ENCODE results near the gene CGB1.
"Not testable (repeated sequence)": the region's sequence is repeated elsewhere in the genome, so short reads cannot be mapped to it uniquely, and the experiment has no call there.

The CGB1 gene

DNA sequence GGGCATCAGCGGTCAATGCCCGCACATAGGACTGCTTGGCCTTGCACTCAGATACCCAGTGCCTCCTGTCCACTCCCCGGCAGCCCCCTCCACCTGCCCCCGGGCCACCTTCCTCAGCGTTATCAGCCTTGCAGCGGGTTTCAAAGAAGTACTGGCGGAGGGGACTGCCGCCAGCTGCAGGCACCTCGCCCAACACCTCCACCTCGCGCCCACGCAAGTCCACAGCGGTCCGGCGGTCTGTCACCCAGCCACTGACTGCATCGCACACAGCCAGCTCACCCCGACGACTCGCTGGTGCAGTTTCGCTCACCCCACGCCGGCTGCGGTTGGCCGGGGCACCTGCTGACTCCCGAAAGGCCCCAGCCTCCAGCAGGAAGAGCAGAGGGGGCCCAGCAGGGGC lies 24.8 kb upstream of the CGB1 start:
- Histone ChIP-seq H3K27ac (ENCODE audit: poor library complexity, severe bottlenecking) (no peak overlapping the region), H3K36me3 (ENCODE audit: low read depth) (no peaks in the 10 kb centered on the region), H3K9me3 (ENCODE audit: severe bottlenecking) (no peaks in the 10 kb centered on the region), H3K27me3 (ENCODE audit: insufficient read depth, poor library complexity, severe bottlenecking) (no peaks in the 10 kb centered on the region), H3K4me3 (ENCODE audit: severe bottlenecking) (no peak overlapping the region), H3K4me1 (ENCODE audit: insufficient read depth, poor library complexity, severe bottlenecking) (peaks cover 7% of the 10 kb centered on the region)
- no peak for ATAC-seq (ENCODE audit: low read depth)
- TF ChIP-seq, protein P1, sequence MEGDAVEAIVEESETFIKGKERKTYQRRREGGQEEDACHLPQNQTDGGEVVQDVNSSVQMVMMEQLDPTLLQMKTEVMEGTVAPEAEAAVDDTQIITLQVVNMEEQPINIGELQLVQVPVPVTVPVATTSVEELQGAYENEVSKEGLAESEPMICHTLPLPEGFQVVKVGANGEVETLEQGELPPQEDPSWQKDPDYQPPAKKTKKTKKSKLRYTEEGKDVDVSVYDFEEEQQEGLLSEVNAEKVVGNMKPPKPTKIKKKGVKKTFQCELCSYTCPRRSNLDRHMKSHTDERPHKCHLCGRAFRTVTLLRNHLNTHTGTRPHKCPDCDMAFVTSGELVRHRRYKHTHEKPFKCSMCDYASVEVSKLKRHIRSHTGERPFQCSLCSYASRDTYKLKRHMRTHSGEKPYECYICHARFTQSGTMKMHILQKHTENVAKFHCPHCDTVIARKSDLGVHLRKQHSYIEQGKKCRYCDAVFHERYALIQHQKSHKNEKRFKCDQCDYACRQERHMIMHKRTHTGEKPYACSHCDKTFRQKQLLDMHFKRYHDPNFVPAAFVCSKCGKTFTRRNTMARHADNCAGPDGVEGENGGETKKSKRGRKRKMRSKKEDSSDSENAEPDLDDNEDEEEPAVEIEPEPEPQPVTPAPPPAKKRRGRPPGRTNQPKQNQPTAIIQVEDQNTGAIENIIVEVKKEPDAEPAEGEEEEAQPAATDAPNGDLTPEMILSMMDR (IDR thresholded peaks at IDR 0.05; ENCODE audit: poor library complexity, severe bottlenecking): no peak
- DNase-seq (ENCODE audit: low spot score): no peak

DNA sequence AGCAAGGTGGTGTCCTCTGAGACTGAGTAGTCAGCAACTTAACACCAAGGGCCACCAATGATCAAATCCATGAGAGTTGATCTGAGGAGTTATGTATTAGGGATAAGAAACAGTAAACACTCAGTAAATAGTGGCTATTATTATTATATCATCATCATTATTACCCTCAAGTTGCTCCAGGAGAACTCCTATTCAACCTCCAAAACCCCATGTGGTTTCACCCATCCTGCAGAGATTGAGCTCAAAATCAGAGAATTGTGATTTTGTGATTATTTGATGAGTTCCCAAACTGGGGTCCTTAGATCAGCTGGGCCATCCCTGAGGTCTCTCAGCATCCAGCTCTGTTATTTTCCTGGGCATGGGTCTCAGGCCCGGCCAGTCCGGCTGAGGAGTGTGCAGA lies 24.3 kb upstream of the CGB1 start:
- DNase-seq (ENCODE audit: low spot score) (no peak), ATAC-seq (ENCODE audit: low read depth) (no peak)
- Histone ChIP-seq H3K4me3 (ENCODE audit: severe bottlenecking) (no peak overlapping the region), H3K9me3 (ENCODE audit: severe bottlenecking) (no peaks in the 10 kb centered on the region), H3K27ac (ENCODE audit: poor library complexity, severe bottlenecking) (no peak overlapping the region), H3K4me1 (ENCODE audit: insufficient read depth, poor library complexity, severe bottlenecking) (peaks cover 7% of the 10 kb centered on the region), H3K27me3 (ENCODE audit: insufficient read depth, poor library complexity, severe bottlenecking) (no peaks in the 10 kb centered on the region), H3K36me3 (ENCODE audit: low read depth) (no peaks in the 10 kb centered on the region)
- TF ChIP-seq, protein P1 (IDR thresholded peaks at IDR 0.05; ENCODE audit: poor library complexity, severe bottlenecking): no peak

DNA sequence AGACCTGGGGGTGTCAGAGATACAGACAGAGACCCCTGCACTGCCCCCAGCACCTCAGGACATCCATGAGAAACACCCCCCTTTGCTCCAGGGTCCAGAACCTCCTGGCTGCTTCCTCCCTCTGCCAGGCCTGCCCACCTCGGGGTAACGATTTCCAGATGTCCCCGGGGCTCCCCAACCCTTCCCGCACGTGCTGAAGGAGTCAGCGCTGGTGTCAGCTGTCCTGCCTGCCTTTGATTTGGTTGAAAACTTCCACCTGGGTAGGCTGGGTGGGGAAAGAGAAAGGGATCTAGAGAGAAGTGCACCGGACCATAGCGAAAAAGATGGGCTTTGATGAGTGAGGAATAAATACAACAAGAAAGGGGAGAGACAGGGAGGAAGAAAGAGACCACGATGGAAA lies 22.4 kb upstream of the CGB1 start:
- DNase-seq (ENCODE audit: low spot score): no peak
- TF ChIP-seq, protein P1 (IDR thresholded peaks at IDR 0.05; ENCODE audit: poor library complexity, severe bottlenecking): no peak
- H3K9me3 ChIP-seq (ENCODE audit: severe bottlenecking): no peaks in the 10 kb centered on the region
- no peaks in the 10 kb centered on the region for H3K27me3 ChIP-seq (ENCODE audit: insufficient read depth, poor library complexity, severe bottlenecking)
- peaks cover 7% of the 10 kb centered on the region for H3K4me1 ChIP-seq (ENCODE audit: insufficient read depth, poor library complexity, severe bottlenecking)
- no peak overlapping the region for H3K4me3 ChIP-seq (ENCODE audit: severe bottlenecking)
- H3K36me3 ChIP-seq (ENCODE audit: low read depth): no peaks in the 10 kb centered on the region
- no peak overlapping the region for H3K27ac ChIP-seq (ENCODE audit: poor library complexity, severe bottlenecking)
- no peak for ATAC-seq (ENCODE audit: low read depth)

DNA sequence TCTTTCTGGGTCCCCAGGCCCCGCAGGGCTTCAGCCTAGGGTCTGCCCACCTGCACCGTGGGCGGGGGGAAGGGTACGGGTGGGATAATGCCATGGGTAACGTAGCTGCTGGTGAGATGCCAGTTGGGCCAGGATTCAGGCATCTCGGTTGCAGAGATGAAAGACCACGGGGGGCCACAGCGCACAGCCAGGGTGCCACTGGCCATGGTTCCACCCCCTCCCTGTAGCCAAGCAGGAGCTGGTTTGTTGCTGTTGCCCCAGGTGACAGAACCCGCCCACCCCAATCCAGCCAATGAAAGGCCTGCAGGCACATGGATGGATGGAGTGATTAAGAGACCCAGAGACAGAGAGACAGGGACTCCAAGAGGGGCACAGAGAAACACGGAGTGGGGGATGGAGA lies 21.9 kb upstream of the CGB1 start:
- Histone ChIP-seq H3K27me3 (ENCODE audit: insufficient read depth, poor library complexity, severe bottlenecking) (no peaks in the 10 kb centered on the region), H3K4me3 (ENCODE audit: severe bottlenecking) (no peak overlapping the region), H3K36me3 (ENCODE audit: low read depth) (no peaks in the 10 kb centered on the region), H3K9me3 (ENCODE audit: severe bottlenecking) (no peaks in the 10 kb centered on the region), H3K27ac (ENCODE audit: poor library complexity, severe bottlenecking) (no peak overlapping the region), H3K4me1 (ENCODE audit: insufficient read depth, poor library complexity, severe bottlenecking) (peaks cover 3% of the 10 kb centered on the region)
- DNase-seq (ENCODE audit: low spot score) (no peak), ATAC-seq (ENCODE audit: low read depth) (no peak)
- TF ChIP-seq, protein P1 (IDR thresholded peaks at IDR 0.05; ENCODE audit: poor library complexity, severe bottlenecking): no peak

DNA sequence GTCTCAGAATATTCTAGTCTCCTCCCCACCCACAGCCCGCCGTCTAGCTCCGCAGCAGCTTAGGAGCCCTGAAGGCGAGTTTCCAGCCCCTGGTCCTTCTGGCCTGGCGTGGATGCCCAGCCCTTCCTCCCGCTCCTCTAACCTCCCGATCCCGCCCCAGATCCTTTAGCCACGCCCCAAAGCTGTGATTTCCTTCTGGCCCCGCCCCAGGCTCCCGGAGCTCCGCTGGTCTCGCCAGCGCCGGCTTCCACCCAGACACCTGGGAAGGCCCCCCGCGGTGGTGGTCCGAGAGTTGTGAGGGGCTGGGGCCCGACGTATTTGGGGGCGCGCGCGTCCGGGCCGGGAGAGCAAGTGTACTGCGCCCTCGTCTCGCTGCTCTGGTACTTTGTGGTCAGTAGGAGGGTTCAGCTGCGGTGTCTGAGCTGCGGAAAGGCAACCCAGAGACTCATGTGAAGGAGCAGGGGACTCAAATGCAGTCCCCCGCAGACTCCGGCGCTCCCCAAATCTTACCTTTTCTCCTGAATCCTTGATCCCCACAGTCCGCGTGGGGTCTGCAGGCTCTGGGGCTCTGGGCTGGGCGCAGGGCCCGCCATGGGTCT lies 21.0 kb upstream of the CGB1 start, which contains the start of gene CGB7:
TSS of gene CGB7 (minus strand) at position 114 of the 599 bp plus-strand sequence. CDS start 2,374 bp downstream, outside the sequence.
- TF ChIP-seq, protein P1 (IDR thresholded peaks at IDR 0.05; ENCODE audit: poor library complexity, severe bottlenecking): no peak
- Histone ChIP-seq H3K27me3 (ENCODE audit: insufficient read depth, poor library complexity, severe bottlenecking) (no peaks in the 10 kb centered on the region), H3K4me1 (ENCODE audit: insufficient read depth, poor library complexity, severe bottlenecking) (no peaks in the 10 kb centered on the region), H3K36me3 (ENCODE audit: low read depth) (no peaks in the 10 kb centered on the region), H3K4me3 (ENCODE audit: severe bottlenecking) (peak within 1 kb of the TSS; percentile 45), H3K9me3 (ENCODE audit: severe bottlenecking) (no peaks in the 10 kb centered on the region), H3K27ac (ENCODE audit: poor library complexity, severe bottlenecking) (peak within 1 kb of the TSS; percentile 59)
- DNase-seq (ENCODE audit: low spot score) (no peak), ATAC-seq (ENCODE audit: low read depth) (peak; percentile 71)

DNA sequence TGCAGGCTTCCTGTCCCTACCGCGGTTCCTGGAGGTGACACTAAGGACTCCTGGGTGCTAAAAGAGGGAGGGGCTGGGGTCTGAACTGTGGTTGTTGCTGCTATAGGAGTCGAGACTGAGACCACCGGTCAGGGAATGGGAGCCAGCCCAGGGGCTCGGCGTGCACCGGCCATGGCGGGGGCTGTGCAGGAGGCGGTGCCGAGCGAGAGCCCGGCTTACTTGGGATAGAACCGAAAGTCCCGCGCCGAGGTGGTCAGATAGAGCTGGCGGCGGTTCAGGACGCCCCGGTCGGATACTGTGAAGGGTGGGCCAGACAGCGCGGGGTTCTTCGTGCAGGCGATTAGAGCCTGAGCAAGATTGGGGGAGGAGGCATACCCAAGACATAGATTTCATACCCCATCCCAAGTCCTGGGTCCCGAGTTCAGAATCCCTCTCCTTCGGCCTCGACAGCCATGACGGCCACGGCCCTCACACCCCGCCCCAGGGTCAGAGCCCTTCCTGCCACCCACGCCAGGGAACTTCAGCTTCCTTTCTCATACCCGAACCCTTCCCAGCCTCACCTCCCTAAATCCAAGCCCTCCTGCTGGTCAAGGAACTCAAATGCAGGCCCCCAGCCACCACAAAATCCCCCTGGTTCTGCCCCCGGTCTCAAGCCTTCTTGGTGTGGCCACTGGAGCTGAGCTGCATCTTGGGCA lies 20.4 kb upstream of the CGB1 start:
- peak overlapping the region; percentile 45 for H3K4me3 ChIP-seq (ENCODE audit: severe bottlenecking)

More for the DNA sequence above, 20.4 kb upstream of the CGB1 start:
- H3K4me1 ChIP-seq (ENCODE audit: insufficient read depth, poor library complexity, severe bottlenecking); H3K36me3 ChIP-seq (ENCODE audit: low read depth); H3K27me3 ChIP-seq (ENCODE audit: insufficient read depth, poor library complexity, severe bottlenecking); DNase-seq (ENCODE audit: low spot score); H3K9me3 ChIP-seq (ENCODE audit: severe bottlenecking): not testable (repeated sequence)
- ATAC-seq (ENCODE audit: low read depth): peak; percentile 17
- H3K27ac ChIP-seq (ENCODE audit: poor library complexity, severe bottlenecking): peak overlapping the region; percentile 59

All from RWPE2 (cell line).